ENCODE data around the gene VAMP5. TPM values are rescaled to one million over a fixed set of nuclear protein-coding genes. Genes with fewer than 3 reads are reported as not detected.

The VAMP5 gene, protein sequence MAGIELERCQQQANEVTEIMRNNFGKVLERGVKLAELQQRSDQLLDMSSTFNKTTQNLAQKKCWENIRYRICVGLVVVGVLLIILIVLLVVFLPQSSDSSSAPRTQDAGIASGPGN
- total RNA-seq: 10 to 100 TPM; 37.6 to 56.5 (median 51.2) TPM

DNA sequence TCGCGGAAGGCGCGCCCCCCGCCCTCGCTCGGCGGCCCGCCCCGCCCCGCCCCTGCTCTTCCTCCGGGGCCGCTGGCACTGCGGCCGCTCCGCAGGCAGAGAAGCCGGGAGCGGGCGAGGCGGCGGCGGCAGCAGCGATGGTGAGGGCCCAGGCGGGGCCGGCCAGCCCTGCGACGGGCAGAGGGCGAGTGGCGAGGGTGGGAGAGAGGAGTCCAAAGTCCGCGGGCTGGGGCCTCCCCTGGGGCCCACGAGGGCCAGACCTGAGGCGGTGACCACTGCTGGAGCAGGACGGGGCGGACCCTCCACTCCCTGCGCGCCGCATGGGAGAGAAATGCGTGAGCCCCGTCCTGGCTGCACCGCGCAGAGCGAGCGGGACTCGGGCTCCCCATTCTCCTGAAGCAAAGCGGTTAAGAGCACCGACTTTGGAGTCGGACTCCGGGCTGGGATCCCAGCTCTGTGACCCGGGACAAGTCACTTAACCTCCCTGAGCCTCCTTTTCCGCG is at the start of gene VAMP5:
TSS of gene VAMP5 (plus strand) at position 78 of the 503 bp plus-strand sequence. CDS start at position 138, 60 bp downstream.
- H3K4me3 ChIP-seq: peak within 1 kb of the TSS; percentile 39 to 79
- H3K27me3 ChIP-seq: no peaks in the 10 kb centered on the region
- H3K9me3 ChIP-seq: no peaks in the 10 kb centered on the region
- peak; percentile 43 for TF ChIP-seq POLR2AphosphoS5 (IDR thresholded peaks at IDR 0.05)
- TF ChIP-seq, protein P1, sequence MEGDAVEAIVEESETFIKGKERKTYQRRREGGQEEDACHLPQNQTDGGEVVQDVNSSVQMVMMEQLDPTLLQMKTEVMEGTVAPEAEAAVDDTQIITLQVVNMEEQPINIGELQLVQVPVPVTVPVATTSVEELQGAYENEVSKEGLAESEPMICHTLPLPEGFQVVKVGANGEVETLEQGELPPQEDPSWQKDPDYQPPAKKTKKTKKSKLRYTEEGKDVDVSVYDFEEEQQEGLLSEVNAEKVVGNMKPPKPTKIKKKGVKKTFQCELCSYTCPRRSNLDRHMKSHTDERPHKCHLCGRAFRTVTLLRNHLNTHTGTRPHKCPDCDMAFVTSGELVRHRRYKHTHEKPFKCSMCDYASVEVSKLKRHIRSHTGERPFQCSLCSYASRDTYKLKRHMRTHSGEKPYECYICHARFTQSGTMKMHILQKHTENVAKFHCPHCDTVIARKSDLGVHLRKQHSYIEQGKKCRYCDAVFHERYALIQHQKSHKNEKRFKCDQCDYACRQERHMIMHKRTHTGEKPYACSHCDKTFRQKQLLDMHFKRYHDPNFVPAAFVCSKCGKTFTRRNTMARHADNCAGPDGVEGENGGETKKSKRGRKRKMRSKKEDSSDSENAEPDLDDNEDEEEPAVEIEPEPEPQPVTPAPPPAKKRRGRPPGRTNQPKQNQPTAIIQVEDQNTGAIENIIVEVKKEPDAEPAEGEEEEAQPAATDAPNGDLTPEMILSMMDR (IDR thresholded peaks at IDR 0.05): no peak
- no peak for TF ChIP-seq EP300 (IDR thresholded peaks at IDR 0.05)
- peak; percentile 55 to 63 for TF ChIP-seq POLR2A (IDR thresholded peaks at IDR 0.05)
- no CpG with 5 or more reads among the region's 52 CpGs for WGBS, 2 donors (ENCODE audit: low coverage in 1 of 2)
- peak; percentile 52 for ATAC-seq
- H3K36me3 ChIP-seq: no peaks in the 10 kb centered on the region
- peak within 1 kb of the TSS; percentile 41 to 90 (median 89) for H3K27ac ChIP-seq
- H3K4me1 ChIP-seq: peaks cover 0 to 72% (median 29%) of the 10 kb centered on the region in 3 donors

DNA sequence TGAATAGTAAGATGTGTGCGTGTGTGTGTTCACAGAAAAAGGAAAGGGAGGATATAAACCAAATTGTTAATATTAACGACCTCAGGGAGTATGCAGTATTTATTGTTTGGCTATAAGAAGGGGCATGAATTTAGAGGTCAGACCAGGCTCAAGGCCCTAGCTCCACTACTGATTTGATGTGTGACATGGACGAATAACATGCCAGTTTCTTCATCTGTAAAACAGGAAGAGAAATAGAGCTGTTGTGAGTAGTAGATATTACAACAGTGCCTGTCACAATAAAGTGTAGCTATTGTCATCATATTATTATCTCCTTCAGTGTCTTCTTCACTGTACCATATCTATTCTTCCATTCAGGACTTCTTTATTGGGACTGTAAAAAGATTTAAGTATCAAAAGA is 49.4 kb upstream of the VAMP5 start:
- Histone ChIP-seq H3K4me1 (peaks cover 4 to 18% (median 5%) of the 10 kb centered on the region in 3 donors), H3K27me3 (no peaks in the 10 kb centered on the region), H3K36me3 (no peaks in the 10 kb centered on the region), H3K9me3 (no peaks in the 10 kb centered on the region), H3K27ac (peak overlapping the region in 2 of 4 donors; percentile 98), H3K4me3 (no peak overlapping the region)
- WGBS, 2 donors (ENCODE audit: low coverage in 1 of 2): 55 to 82% methylated on average over 3 of the region's 3 CpGs
- no peak for ATAC-seq
- no peak for TF ChIP-seq POLR2A (IDR thresholded peaks at IDR 0.05)
- TF ChIP-seq, protein P1 (IDR thresholded peaks at IDR 0.05): no peak

DNA sequence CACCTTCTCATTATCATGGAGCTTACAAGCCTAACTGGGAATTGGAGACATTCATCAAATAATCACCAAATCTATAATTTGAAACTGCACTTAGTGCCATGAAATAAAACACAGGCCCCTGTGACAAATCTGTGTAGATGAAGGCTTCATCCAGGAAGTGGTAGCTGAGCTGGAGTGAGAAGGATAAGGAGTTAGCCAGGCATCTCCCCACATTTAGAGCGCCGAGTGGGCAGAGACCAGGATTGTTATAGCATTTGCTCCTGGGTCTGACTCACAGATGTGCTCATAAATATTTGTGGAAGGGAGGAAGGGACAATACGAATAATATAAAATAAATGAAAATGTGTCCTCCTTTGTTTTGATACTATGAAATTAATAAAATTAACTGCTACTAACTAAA is 47.8 kb upstream of the VAMP5 start:
- Histone ChIP-seq H3K36me3 (peaks cover 3 to 7% of the 10 kb centered on the region in 2 donors), H3K9me3 (no peaks in the 10 kb centered on the region), H3K4me3 (no peak overlapping the region), H3K27ac (peak overlapping the region; percentile 96 to 98 (median 97)), H3K4me1 (peaks cover 6 to 30% (median 12%) of the 10 kb centered on the region in 3 donors), H3K27me3 (no peaks in the 10 kb centered on the region)
- no peak for ATAC-seq
- TF ChIP-seq POLR2AphosphoS5 (IDR thresholded peaks at IDR 0.05) (peak; percentile 41), POLR2A (IDR thresholded peaks at IDR 0.05) (no peak), EP300 (IDR thresholded peaks at IDR 0.05) (no peak)
- TF ChIP-seq, protein P1 (IDR thresholded peaks at IDR 0.05): no peak
- 30 to 63% methylated on average over 3 of the region's 3 CpGs for WGBS, 2 donors (ENCODE audit: low coverage in 1 of 2)

DNA sequence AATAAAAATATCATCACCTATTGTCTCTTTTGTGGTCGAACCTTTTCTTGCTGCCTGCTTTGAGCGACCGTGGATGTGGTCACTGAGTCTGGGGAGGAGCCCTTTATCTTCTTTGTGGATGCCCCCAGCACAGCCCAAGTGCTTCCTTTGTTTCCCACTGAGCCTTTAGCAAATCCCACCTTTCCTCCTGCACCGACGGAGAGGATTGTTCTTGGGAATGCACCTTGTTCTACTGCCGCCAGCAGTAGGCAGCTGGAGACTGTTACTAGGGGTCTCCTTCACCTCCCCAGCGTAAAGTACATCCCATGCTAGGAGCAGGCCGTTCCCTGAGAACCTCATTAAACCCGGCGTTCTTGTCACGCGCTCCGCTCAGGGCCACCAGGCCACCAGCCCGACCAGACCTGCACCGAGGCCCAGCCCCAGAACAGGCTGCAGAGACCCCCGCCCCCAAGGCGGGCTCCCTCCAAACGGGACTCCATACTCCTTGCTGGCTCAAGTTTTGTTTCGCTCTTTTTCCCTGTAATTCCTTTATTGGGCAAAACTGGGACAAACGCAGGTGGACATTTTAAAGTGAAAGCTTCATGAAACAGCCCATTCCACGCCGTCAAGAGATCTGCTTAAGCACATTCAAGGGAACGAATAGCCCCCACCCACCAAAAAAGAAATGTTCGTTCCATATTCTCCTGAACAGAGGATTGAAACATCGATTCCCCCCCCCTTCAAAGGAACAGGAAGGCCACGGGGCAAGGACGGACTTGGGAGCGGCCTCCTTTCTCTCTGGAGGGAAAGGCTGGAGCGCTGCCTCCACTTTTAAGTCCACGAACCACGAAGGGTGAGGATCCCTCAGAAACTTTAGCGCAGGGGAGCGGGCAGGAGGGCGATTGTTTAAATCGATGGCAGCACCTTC is 46.4 kb upstream of the VAMP5 start:
- peak overlapping the region; percentile 79 to 82 for H3K4me3 ChIP-seq
- peaks cover 8 to 43% (median 23%) of the 10 kb centered on the region in 3 donors for H3K4me1 ChIP-seq
- no peaks in the 10 kb centered on the region for H3K9me3 ChIP-seq
- H3K27me3 ChIP-seq: no peaks in the 10 kb centered on the region
- ATAC-seq: peak; percentile 0
- 1 to 3% methylated on average over 11 to 27 of the region's 35 CpGs for WGBS, 2 donors (ENCODE audit: low coverage in 1 of 2)
- TF ChIP-seq EP300 (IDR thresholded peaks at IDR 0.05) (no peak), POLR2AphosphoS5 (IDR thresholded peaks at IDR 0.05) (peak; percentile 36), POLR2A (IDR thresholded peaks at IDR 0.05) (no peak)
- TF ChIP-seq, protein P1 (IDR thresholded peaks at IDR 0.05): peak in 2 of 4 experiments; percentile 19 to 27
- peak overlapping the region; percentile 96 to 98 (median 97) for H3K27ac ChIP-seq
- peaks cover 6 to 21% of the 10 kb centered on the region in 2 donors for H3K36me3 ChIP-seq
